ENCODE measurements around the gene MICALL2.
A peak's percentile ranks its signal among the peaks of the same experiment; 100 is the strongest.

The MICALL2 gene

GRCh38 chr7:1468203-1468602, 8.9 kb upstream of the MICALL2 start:
- no peak for DNase-seq (ENCODE audit: low read depth)

- no peak for DNase-seq (ENCODE audit: low read depth)
These were observed 7.4 kb upstream of the MICALL2 start for GRCh38 chr7:1466524-1467271.

- DNase-seq (ENCODE audit: low read depth), result no peak
These were observed 5.4 kb upstream of the MICALL2 start for GRCh38 chr7:1464694-1465093.

- DNase-seq (ENCODE audit: low read depth), result no peak
These were observed 4.5 kb upstream of the MICALL2 start for GRCh38 chr7:1463676-1464223.

- no peak for DNase-seq (ENCODE audit: low read depth)
These were observed 2.5 kb upstream of the MICALL2 start for GRCh38 chr7:1461646-1462375.

GRCh38 chr7:1460821-1461645, 1.8 kb upstream of the MICALL2 start:
- no peak for DNase-seq (ENCODE audit: low read depth)

GRCh38 chr7:1459920-1460820, 900 bp upstream of the MICALL2 start:
- DNase-seq (ENCODE audit: low read depth), result no peak

GRCh38 chr7:1459512-1459892, 232 bp upstream of the MICALL2 start:
- DNase-seq (ENCODE audit: low read depth), result peak; percentile 98

- no peak for DNase-seq (ENCODE audit: low read depth)
These were observed 1.2 kb downstream of the MICALL2 start for GRCh38 chr7:1457949-1458682.

- DNase-seq (ENCODE audit: low read depth), result no peak
These were observed 2.0 kb downstream of the MICALL2 start for GRCh38 chr7:1457059-1457948.

- DNase-seq (ENCODE audit: low read depth), result no peak
These were observed 3.3 kb downstream of the MICALL2 start for GRCh38 chr7:1455955-1456354.

- no peak for DNase-seq (ENCODE audit: low read depth)
These were observed 3.9 kb downstream of the MICALL2 start for GRCh38 chr7:1455241-1455939.

- no peak for DNase-seq (ENCODE audit: low read depth)
These were observed 4.7 kb downstream of the MICALL2 start for GRCh38 chr7:1454542-1454941.

GRCh38 chr7:1452205-1452604, 7.1 kb downstream of the MICALL2 start:
- no peak for DNase-seq (ENCODE audit: low read depth)

- no peak for DNase-seq (ENCODE audit: low read depth)
These were observed 8.3 kb downstream of the MICALL2 start for GRCh38 chr7:1450987-1451386.

- DNase-seq (ENCODE audit: low read depth), result no peak
These were observed 8.8 kb downstream of the MICALL2 start for GRCh38 chr7:1450431-1450830.

- DNase-seq (ENCODE audit: low read depth), result no peak
These were observed 9.3 kb downstream of the MICALL2 start for GRCh38 chr7:1449951-1450350.

- DNase-seq (ENCODE audit: low read depth), result no peak
These were observed 9.8 kb downstream of the MICALL2 start for GRCh38 chr7:1449501-1449900.

GRCh38 chr7:1448958-1449357, 10.3 kb downstream of the MICALL2 start:
- DNase-seq (ENCODE audit: low read depth), result no peak

Measured in activated T-cell treated with anti-CD3 and anti-CD28 coated beads for 48 hours (primary cell).